Measurements from ENCODE around the gene AKR1C2.

- TF ChIP-seq POLR2AphosphoS5 (IDR thresholded peaks at IDR 0.05; ENCODE audit: low read depth, low read length) (no peak), POLR2A (IDR thresholded peaks at IDR 0.05; ENCODE audit: low read depth, low read length) (no peak), TAF1 (IDR thresholded peaks at IDR 0.05; ENCODE audit: low read depth, low read length) (no peak), SPI1 (IDR thresholded peaks at IDR 0.05; ENCODE audit: low read depth, low read length) (no peak)
Observed at GRCh38 chr10:5035356-5035755, 31.7 kb upstream of the AKR1C2 start.

Data from GM12891 (cell line).